ENCODE measurements around the gene TXNDC15.

DNA sequence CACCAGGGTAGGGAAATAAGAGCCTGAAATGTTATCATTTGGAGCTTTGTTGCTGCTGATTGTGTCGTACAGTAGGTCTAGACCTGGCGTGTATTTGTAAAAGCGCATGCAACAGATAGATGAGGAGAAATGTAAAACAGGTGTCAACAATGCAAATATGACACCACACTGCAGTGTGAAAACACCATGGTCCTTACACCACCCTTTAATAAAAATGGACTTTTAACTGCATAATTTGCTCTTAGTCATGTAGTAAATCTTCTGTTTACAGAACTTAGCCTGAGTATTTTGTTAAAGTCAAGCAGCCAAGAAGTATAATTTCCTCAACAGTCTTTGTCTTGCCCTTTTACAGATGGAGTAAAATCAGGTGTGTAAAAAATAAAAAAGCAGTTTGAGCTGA lies 44.7 kb downstream of the TXNDC15 start:
- TF ChIP-seq, protein P1, sequence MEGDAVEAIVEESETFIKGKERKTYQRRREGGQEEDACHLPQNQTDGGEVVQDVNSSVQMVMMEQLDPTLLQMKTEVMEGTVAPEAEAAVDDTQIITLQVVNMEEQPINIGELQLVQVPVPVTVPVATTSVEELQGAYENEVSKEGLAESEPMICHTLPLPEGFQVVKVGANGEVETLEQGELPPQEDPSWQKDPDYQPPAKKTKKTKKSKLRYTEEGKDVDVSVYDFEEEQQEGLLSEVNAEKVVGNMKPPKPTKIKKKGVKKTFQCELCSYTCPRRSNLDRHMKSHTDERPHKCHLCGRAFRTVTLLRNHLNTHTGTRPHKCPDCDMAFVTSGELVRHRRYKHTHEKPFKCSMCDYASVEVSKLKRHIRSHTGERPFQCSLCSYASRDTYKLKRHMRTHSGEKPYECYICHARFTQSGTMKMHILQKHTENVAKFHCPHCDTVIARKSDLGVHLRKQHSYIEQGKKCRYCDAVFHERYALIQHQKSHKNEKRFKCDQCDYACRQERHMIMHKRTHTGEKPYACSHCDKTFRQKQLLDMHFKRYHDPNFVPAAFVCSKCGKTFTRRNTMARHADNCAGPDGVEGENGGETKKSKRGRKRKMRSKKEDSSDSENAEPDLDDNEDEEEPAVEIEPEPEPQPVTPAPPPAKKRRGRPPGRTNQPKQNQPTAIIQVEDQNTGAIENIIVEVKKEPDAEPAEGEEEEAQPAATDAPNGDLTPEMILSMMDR (IDR thresholded peaks at IDR 0.05; ENCODE audit: low read depth, low read length): no peak
- TF ChIP-seq EZH2phosphoT487 (IDR thresholded peaks at IDR 0.05; ENCODE audit: low read depth): no peak
